Measurements from ENCODE around the gene SMARCAL1.

Gene SMARCAL1

DNA sequence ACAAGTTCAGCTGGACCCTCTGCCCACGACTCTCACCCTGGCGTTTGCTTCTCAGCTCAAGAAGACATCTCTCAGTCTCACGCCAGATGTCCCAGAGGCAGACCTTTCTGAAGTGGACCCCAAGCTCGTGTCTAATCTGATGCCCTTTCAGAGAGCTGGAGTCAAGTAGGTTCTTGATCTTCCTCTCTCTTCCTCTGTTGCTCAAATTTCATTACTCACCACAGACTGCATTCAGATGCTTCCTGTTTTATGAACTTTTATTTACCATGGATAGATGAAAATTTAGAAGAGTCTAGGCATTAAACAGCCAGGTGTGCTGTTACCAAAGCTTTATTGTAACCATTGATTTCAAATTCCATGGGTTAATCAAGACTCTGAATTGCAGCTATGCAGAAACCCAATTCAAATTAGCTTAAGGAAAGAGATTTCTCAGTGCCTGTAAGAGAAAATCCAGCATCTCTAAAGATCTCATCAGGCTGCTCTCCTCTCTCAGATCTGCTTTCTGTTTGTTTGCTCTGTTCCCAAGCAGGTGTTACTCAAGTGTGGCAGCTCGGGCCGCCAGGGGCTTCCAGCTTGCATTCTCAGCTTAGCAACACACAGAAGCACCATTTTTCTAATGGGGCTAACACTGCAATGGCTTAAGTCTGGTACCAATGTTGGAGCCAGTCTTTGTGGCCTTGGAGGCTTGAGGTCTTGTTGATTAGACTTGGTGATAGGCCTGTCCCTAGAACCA is 16.5 kb downstream of the SMARCAL1 start:
- DNase-seq (ENCODE audit: low read depth, low spot score), result no peak

DNA sequence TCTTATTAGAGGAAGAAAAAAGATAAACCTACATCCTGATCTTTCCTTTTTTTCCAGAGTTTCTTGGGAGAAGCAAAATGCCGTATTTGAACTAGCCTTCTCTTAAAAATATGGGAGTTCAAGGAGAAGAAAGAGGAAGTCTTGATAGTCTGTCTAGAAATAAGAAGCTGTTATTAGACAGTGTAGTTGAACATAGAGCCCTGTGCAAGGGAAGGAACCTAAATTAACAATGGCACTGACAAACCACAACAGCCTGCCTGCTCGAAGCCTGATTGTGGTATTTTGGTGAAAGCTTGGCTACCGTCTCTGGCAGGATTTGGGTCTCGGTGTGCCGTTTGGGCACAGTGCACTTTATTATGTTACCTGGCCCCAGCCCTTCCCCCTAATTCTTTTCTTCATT is 17.1 kb downstream of the SMARCAL1 start:
- no peak for DNase-seq (ENCODE audit: low read depth, low spot score)

DNA sequence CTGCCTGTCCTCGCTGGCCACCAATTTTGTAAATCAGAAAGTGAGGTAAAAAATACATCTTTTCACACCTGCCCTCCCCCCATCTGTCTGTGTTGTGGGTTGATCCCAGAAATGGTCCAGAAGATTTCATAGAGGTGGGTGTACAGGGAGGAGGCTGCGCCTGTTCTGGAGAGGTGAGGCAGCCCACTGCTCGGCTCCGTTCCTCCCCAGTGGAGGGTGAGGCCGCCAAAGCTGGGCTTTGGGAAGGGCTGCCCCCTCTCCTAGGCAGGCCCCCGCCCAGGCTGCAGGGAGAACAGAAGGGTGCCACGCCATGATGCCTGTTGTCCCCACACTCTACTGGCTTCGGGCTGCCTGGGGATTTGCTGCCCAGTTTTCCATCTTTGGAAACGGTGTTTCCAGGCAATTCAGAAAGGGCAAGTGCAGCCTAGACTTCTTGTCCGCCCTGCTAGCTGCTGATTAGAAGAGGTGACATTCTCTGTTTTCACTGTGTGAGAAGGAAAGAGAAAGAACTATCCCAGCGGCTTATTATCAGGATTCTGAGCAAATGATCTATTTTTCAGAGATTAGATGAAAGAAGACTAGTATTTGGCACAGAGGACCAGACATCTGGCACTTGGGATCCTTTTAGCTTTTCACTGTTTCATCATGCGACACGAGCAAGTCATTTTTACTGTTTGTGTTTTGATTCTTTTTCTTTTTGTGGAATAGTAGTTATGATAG is 18.7 kb downstream of the SMARCAL1 start:
- no peak for DNase-seq (ENCODE audit: low read depth, low spot score)

DNA sequence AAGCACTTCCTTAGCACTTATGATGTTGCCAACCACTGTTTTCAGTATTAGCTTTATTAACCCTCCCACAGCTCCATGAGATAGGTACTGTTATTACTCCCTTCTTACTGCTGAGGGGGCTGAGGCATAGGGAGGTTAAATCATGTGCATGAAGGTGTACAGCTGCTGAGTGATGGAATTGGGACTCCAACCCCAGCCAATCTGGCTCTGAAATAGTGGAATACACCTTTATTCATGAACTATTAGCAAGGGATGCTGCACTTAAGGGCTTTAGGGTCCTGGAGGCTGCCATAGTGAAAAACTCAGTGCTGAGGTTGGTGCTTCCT is 19.2 kb downstream of the SMARCAL1 start:
- DNase-seq (ENCODE audit: low read depth, low spot score), result no peak

DNA sequence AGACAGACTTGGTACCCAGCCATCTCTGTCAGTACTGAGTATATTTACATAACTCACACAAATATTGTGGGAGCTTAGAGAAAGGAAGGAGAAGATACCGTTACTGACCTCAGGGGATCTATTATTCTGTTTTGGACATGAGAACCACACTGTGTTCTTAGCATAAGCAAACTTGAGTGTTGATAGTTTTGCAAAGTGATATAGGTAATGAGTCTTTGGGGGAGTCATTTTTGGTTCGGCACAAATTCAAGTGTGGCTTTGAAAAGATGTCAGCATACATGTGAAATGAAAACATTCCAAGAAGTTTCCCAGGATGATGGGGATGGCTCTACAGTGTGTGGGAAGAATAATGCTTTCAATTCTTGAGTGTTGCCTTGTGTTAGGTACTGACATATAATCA is 24.1 kb downstream of the SMARCAL1 start:
- no peak for DNase-seq (ENCODE audit: low read depth, low spot score)

DNA sequence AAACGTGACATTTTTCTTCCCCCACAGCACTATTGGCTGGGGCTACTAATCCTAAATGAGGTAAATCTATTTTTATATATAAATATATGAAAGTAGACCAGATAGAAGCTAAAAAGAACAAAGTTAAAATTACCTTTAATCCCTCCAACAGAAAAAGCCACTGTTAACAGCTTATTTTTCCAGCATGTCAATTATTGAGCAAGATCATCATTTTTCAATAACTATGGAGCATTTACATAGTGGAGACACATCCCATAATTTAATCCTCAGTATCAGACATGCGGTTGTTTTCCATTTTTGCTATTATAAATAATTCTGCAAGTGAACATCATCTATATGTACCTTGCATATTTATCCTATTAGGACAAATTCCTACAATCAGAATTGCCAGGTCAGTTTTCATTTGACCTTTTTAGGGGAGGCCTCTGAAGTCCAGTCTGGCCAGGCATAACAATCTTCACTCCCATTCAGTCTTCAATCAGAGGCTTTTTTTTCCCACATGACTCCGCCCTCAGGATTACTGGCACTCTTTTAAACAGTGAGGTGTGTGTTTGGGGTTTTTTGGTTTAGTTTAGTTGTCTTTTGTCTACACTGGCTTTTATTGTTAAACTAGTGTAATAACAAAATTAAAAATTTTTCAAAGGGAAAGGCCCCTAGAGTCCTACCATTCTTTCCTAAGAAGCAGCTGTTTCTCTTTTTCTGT is 29.2 kb downstream of the SMARCAL1 start:
- no peak for DNase-seq (ENCODE audit: low read depth, low spot score)

DNA sequence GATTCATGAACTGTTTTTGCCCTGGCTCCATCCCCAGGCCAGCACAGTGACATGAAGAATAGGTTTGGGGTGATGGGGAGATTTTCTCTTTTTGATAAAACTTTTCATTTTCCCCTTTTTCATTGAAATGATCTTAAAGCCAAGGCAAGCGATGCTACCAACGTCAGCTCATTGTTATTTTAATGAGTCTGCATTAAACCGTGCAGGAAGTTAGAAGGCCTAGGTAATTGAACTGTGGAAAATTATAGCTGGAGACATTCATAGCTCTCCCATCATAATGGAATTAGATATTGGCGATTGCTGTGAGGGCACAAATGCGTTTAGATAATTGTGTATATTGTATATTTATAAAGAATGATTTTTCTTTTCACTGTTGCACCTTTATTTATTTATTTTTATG is 33.2 kb downstream of the SMARCAL1 start:
- no peak for DNase-seq (ENCODE audit: low read depth, low spot score)

DNA sequence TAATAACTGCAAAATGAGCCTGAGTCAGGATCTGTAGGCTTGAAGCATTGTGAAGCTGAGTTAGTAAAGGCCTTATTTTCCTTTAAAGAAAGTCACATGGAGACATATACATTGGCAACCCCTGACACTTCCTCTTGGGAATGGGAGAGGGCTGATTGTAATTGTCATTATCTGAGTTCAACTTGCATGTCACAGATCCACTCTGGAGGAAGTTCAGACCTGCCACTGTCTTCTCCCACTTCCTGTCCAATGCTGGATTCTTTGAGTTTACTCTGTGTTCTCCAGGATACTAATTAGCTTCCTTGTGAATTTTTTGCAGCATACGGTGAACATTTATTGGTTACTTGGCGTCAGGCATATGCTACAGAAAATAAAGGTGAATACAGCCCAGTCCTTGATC is 34.1 kb downstream of the SMARCAL1 start:
- no peak for DNase-seq (ENCODE audit: low read depth, low spot score)

DNA sequence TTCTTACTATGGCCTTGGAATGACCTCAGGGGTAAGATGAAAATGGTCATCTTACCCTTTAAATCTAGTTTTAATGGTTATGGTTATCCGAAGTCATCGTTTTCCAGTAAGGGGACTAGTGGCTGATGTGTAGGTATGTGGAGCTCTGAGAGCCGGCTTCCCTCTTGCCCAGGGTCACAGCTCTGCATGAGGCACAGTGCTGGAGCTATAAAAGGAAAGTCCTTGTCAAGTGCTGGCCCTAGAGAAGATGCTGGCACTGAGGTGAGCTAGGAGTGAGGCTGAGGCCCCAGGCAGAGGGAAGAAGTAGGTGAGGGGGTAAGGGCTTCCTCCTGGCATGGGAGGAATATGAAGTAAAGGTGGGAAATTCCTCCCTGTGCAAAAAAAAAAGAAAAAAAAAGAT is 35.0 kb downstream of the SMARCAL1 start:
- DNase-seq (ENCODE audit: low read depth, low spot score), result no peak

DNA sequence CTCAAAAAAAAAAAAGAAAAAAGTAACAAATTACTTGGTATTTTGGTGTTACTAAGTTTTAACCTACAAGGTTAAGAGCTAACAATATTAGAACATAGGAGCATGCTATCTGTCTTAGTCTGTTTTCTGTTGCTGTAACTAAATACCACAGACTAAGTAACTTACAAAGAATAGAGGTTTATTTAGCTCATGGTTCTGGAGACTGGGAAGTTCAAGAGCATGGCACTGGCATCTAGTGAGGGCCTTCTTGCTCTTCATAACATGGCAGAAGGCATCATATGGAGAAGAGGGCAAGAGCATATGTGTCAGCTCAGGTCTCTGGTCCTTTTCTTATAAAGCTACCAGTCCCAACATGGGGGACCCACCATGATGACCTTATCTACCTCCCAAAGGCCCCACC is 36.5 kb downstream of the SMARCAL1 start:
- DNase-seq (ENCODE audit: low read depth, low spot score), result no peak

DNA sequence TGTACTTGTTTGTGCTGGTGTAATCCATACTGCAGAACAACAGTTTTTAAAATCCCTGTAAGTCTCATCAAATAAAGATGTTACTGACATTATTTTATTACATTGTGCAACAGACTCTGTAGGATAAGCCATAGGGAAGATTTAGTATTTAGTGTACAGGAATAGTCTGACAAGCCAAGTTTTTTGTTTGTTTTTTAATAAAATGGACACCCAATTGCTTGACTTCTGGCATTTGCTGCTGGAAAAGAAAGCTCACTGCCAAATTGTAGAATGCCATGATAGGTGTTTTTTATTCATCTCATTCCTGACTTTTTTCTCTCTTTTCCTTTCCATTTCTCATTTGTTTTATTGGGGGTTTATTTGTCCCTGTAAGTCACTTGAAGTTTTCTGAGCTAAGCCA is 38.1 kb downstream of the SMARCAL1 start:
- DNase-seq (ENCODE audit: low read depth, low spot score), result no peak

DNA sequence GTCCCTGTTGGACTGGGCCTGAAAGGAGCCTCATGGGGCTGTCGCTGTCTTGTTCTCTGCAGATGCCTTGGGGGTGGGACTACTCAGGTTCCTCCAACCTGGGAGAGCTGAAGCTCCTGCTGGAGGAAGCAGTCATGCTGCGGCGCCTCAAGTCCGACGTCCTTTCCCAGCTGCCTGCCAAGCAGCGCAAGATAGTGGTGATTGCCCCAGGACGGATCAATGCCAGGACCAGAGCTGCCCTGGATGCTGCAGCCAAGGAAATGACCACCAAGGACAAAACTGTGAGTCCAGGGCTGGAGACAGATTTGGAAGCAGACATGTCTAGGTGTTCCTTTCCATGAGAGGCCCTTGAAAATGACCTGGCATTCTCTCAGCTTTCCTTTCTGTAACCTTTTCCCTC is 38.5 kb downstream of the SMARCAL1 start:
- no peak for DNase-seq (ENCODE audit: low read depth, low spot score)

DNA sequence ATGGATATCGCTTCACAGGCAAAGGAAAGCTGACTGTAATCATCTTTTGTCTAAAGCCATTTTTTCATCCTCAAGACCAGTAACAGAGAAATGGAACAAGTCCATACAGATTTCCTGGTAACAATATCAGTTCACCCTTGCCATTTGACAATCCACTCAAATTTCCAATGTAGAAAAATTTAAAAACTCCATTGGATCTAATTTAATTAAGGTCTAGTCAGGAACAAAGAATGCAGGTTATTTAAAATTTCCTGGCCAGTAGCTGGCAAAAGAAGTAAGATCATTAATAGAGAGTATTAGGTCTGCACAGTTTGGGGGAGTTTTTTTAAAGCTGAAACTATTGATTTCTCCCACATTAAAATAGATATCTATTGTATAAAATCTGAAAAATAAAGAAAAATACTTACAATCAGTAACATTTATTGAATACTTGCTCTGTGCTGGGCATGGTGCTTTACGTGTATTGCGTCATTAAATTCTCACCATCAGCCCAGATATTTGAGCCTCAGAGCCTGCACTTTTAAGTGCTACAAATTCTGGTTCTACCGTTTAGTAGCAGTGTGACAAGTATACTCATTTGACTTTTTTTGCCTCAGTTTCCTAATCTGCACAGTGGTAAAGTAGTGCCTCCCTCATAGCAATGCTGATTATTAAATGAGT is 41.8 kb downstream of the SMARCAL1 start:
- no peak for DNase-seq (ENCODE audit: low read depth, low spot score)

DNA sequence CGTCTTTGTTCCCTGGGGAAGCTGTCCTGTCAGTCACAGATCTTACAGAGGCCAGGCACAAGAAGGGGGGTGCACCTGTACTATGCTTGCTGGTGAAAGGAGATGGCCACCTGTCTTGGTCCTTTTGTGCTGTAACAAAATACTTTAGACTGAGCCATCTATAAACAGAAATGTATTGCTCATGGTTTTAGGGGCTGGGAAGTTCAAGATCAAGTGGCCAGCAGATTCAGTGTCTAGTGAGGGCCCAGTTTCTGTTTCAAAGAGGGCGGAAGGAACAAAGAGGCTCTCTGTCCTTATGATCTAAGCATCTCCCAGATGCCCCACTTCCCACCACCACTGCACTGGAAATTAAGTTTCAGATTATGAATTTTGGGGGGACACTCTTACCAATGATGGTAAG is 50.9 kb downstream of the SMARCAL1 start:
- no peak for DNase-seq (ENCODE audit: low read depth, low spot score)

DNA sequence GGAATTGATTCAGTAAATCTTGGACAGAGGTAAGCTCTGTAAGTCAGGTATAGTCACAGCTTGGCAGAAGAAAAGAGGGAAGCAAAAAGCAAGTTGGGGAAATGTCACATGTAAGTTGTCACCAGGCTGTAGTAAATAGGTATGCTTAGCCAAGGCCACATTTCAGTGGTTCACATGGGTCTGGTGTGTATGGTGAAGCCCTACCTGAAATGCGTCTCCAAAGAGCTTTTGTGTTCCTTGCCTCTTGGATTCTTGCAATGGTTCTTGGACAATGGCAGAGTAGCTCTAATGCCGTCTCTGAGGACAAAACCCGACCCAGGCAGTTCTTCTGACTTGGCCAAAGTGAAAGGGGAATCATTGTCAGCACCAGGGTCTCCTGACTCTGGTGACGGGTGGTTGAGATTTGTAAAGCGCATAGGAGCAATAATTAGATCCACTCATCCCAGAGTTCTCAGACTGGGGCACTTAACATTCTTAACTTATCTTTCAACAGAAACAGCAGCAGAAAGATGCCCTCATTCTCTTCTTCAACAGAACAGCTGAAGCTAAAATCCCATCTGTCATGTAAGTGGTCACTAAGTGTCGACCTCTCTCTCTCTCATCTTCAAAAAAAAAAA is 51.9 kb downstream of the SMARCAL1 start:
- no peak for DNase-seq (ENCODE audit: low read depth, low spot score)

DNA sequence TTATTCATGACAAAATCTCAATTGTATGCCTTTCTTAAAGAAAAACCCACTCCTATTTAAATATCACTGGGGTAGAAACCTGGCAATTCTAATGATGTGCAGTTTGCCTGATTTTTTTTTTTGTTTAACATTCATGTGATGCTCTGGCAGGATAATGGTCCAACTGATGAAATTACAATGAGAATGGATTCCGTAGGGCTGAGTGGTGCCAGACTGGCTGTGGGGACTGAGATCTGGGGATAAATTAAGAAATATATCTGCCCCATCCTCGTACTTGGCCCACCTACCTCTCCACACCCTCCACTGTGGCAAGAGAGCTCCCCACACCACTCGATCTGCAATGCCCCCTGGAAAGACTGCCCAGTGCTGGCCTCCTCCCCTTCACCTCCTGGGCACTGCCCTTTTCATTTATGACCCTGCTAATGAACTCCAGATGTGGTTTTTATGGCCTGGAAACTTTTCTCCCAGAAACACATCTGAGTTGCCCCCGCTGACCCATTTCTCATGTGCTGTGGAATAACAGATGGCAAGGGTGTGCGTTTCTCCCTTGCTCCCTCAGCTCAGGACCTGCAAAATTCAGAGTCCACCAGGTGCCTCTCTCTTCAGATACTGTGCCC is 53.4 kb downstream of the SMARCAL1 start:
- no peak for DNase-seq (ENCODE audit: low read depth, low spot score)

DNA sequence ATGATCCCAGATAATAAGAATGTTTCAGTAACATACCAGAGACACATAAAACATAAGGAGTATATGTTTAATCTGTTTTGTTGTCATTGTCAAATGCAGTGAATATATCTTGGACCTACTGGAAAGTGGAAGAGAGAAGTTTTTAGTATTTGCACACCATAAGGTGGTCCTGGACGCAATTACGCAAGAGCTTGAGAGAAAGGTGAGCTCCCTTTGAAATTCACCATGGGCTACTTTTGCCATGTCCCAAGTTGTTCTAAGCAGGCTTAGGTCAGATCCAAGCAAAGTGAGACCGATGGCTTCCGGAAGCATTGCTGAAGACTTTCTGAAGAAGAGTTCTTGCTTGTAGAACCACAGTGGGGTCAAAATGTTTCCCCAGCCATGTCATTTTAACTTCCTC is 55.6 kb downstream of the SMARCAL1 start:
- no peak for DNase-seq (ENCODE audit: low read depth, low spot score)

DNA sequence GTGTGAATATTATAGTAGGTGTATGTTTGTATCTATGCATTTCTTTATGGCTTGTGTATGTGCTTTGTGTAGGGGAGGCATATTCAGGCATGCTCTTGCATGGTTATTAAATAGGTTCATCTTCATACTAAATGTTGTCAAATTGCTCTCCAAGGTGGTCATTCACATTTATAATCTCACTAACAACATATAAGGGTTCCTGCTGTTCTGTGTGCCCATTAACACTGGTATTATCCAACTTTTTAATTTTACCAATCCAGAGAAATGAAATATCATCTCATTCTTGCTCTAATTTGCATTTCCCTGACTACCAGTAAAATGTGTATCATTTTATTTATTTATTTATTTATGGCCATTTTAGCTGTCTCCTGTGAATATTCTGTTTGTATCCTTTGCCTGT is 57.4 kb downstream of the SMARCAL1 start:
- DNase-seq (ENCODE audit: low read depth, low spot score), result no peak

DNA sequence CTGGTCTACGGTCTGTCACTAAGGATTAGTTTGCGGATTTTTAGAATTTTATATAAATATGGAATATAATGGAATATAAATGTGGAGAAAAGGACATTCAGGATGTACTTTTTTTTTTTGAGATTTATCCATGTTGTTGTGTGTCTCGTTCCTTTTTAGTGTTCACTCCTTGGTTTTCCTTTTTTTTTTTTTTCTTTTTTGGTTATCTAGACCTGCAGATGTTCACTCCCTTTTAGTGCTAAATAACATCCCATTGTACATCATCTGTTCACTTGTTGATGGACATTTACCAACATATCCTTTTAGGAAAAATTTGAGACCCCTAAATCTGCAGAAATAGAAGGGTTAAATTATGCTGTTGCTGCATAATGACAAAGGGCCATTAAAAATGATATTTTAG is 60.9 kb downstream of the SMARCAL1 start:
- DNase-seq (ENCODE audit: low read depth, low spot score), result no peak

DNA sequence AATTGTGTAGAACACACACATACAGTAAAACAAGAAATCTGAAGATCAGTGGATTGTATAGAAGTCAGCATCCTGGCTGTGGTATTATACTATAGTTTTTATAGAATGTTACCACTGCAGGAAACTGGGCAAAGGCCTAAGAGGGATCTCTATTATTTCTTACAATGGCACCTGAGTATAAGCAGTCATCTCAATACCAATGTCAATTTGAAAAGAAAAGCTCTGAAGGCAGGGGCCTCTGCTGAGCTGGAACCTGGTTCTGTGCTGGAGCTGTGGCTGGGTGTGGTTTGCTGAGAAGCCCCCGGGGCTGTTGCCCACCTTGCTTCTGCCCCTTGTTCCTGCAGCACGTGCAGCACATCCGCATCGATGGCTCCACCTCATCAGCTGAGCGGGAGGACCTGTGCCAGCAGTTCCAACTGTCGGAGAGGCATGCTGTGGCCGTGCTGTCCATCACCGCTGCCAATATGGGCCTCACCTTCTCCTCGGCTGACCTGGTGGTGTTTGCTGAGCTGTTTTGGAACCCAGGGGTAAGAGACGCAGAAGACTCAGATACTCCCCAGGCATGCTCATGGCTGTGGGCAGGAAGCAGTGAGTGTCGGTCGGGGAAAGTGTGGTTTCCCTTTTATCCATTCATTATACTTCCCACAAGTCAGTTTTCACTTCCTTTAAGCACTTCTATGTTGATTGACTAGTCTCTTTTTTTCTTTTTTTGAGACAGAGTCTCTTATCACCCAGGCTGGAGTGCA is 62.8 kb downstream of the SMARCAL1 start:
- no peak for DNase-seq (ENCODE audit: low read depth, low spot score)

DNA sequence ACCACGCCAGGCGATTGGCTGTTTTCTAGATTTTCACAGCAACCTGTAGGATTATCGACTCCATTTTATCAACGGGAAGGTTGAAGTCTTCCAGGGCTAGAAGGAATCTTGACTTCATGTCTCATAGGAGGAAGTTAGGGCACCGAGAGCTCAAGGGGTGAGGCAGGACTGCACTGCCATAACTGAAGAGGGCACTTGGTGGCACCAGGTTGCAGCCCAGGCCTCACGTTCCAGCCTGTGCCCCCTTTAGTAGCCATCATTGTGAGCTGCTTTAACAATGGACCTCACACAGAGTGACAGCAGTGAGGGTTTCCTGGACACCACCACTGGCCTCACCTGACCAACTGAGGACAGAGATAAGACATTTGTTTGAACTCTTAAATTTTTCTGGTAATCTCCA is 63.5 kb downstream of the SMARCAL1 start:
- DNase-seq (ENCODE audit: low read depth, low spot score), result no peak

Measured in brain pericyte (primary cell).